ENCODE measurements around the gene USP31.

DNA sequence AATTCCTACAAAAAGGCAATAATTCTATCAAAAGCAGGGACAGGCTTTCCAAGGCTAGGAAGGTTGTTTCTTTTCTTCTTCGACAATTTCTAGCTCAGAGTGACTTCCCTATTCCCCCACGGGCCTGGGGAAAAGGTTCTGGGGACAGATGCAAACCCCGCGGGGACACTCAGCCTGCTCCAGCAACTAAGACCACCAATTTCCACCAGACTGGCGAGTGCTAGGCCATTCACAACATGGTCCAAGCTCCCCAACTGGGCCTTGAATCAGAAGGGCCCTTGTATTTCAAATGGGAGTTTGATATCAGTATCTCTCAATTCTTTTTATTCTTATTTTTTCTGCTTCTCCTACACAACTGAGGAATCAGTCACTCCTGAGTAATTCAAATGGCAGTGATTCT lies 86.7 kb downstream of the USP31 start:
- TF ChIP-seq, protein P1, sequence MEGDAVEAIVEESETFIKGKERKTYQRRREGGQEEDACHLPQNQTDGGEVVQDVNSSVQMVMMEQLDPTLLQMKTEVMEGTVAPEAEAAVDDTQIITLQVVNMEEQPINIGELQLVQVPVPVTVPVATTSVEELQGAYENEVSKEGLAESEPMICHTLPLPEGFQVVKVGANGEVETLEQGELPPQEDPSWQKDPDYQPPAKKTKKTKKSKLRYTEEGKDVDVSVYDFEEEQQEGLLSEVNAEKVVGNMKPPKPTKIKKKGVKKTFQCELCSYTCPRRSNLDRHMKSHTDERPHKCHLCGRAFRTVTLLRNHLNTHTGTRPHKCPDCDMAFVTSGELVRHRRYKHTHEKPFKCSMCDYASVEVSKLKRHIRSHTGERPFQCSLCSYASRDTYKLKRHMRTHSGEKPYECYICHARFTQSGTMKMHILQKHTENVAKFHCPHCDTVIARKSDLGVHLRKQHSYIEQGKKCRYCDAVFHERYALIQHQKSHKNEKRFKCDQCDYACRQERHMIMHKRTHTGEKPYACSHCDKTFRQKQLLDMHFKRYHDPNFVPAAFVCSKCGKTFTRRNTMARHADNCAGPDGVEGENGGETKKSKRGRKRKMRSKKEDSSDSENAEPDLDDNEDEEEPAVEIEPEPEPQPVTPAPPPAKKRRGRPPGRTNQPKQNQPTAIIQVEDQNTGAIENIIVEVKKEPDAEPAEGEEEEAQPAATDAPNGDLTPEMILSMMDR (IDR thresholded peaks at IDR 0.05) = no peak
- TF ChIP-seq POLR2A (IDR thresholded peaks at IDR 0.05) (no peak), POLR2AphosphoS5 (IDR thresholded peaks at IDR 0.05; ENCODE audit: insufficient read depth in 1 of 2, low read depth in 1 of 2) (no peak)

Data from vagina (tissue), 2 donors.